UCSD-AML1 (cell line): ENCODE results near the gene TAS2R50.
"Not testable (repeated sequence)": the region's sequence is repeated elsewhere in the genome, so short reads cannot be mapped to it uniquely, and the experiment has no call there.

Experiments
- DNase-seq: peaks from one replicate; lab custom pipeline; 2025; ENCODE audit not compliant: unreplicated experiment; lab: John Stamatoyannopoulos, UW

The TAS2R50 gene

GRCh38 chr12:10986812-10987211 lies at the start of gene TAS2R50:
Gene TAS2R50 (minus strand): TSS chr12:10986912. CDS start chr12:10986860, 52 bp downstream.
- DNase-seq, result no peak

- not testable (repeated sequence) for DNase-seq
Observed at GRCh38 chr12:11033959-11034358, 47.2 kb upstream of the TAS2R50 start.

- no peak for DNase-seq
Observed at GRCh38 chr12:11031307-11031706, 44.6 kb upstream of the TAS2R50 start, which contains the start of gene TAS2R31. Gene TAS2R31 (minus strand): TSS chr12:11031407. CDS start chr12:11031335, 72 bp downstream.

- no peak for DNase-seq
Observed at GRCh38 chr12:11026118-11026517, 39.4 kb upstream of the TAS2R50 start.

- no peak for DNase-seq
Observed at GRCh38 chr12:11023387-11023786, 36.7 kb upstream of the TAS2R50 start.

GRCh38 chr12:11022520-11022919 lies 35.8 kb upstream of the TAS2R50 start, which contains the start of gene TAS2R19:
Gene TAS2R19 (minus strand): TSS chr12:11022620. CDS start chr12:11022571, 49 bp downstream.
- no peak for DNase-seq

GRCh38 chr12:11016937-11017336 lies 30.2 kb upstream of the TAS2R50 start:
- DNase-seq, result no peak

GRCh38 chr12:11015775-11016430 lies 29.2 kb upstream of the TAS2R50 start:
- DNase-seq, result no peak

GRCh38 chr12:11014234-11014633 lies 27.5 kb upstream of the TAS2R50 start:
- no peak for DNase-seq

- DNase-seq, result no peak
Observed at GRCh38 chr12:11007608-11008007, 20.9 kb upstream of the TAS2R50 start.

- DNase-seq, result no peak
Observed at GRCh38 chr12:10998204-10998603, 11.5 kb upstream of the TAS2R50 start, which contains the start of gene TAS2R20. Gene TAS2R20 (minus strand): TSS chr12:10998304. CDS start chr12:10997875, 429 bp downstream.

- DNase-seq, result no peak
Observed at GRCh38 chr12:10994307-10994706, 7.6 kb upstream of the TAS2R50 start.

- DNase-seq, result no peak
Observed at GRCh38 chr12:10989107-10989506, 2.4 kb upstream of the TAS2R50 start.

GRCh38 chr12:10982244-10982643 lies 4.5 kb downstream of the TAS2R50 start:
- DNase-seq, result no peak

- DNase-seq, result no peak
Observed at GRCh38 chr12:10974965-10975364, 11.7 kb downstream of the TAS2R50 start.

- DNase-seq, result no peak
Observed at GRCh38 chr12:10968765-10969456, 17.8 kb downstream of the TAS2R50 start.

- DNase-seq, result no peak
Observed at GRCh38 chr12:10967409-10967808, 19.3 kb downstream of the TAS2R50 start.

- DNase-seq, result no peak
Observed at GRCh38 chr12:10966314-10966713, 20.4 kb downstream of the TAS2R50 start.

GRCh38 chr12:10965476-10965875 lies 21.2 kb downstream of the TAS2R50 start:
- no peak for DNase-seq

GRCh38 chr12:10960211-10960610 lies 26.5 kb downstream of the TAS2R50 start:
- no peak for DNase-seq

- no peak for DNase-seq
Observed at GRCh38 chr12:10959804-10960203, 26.9 kb downstream of the TAS2R50 start.

GRCh38 chr12:10957741-10958140 lies 29.0 kb downstream of the TAS2R50 start:
- no peak for DNase-seq
